CD14-positive monocyte (primary cell): ENCODE measurements around the gene DNAJC5. TPM values are rescaled to one million over a fixed set of nuclear protein-coding genes. Genes with fewer than 3 reads are reported as not detected.
A peak's percentile ranks its signal among the peaks of the same experiment; 100 is the strongest.

ENCODE experiments used
- DNase-seq, 3 donors: peaks; one replicate each; pipeline ENCODE4 v3.0.0-alpha.2; 2011 to 2022
- H2AFZ ChIP-seq: 2 replicates; pipeline ENCODE4 v1.6.0; 2012; ENCODE audit warnings: mild to moderate bottlenecking, low read depth, low read length, inconsistent platforms; ENCODE audit not compliant: insufficient read depth, poor library complexity, severe bottlenecking
- H3K27ac ChIP-seq, 2 donors: 1 replicate in 1 of 2; 2 replicates in 1 of 2; pipeline ENCODE4 v1.5.1; 2012 to 2013; ENCODE audit warnings: low read length in 2 of 2, control low read depth in 1 of 2, inconsistent platforms in 1 of 2, low read depth in 1 of 2, mild to moderate bottlenecking in 1 of 2
- H3K27me3 ChIP-seq, 2 donors: one replicate each; pipeline versions ENCODE4 v1.6.0 to v1.6.1; 2011 to 2013; ENCODE audit warnings: low read length in 2 of 2; ENCODE audit not compliant: control insufficient read depth in 2 of 2, insufficient read depth in 2 of 2
- H3K36me3 ChIP-seq, 2 donors: replicated peaks in 1 of 2; 1 replicate in 1 of 2; 2 replicates in 1 of 2; pipeline versions ENCODE4 v1.5.1 to v1.6.1; 2012 to 2013; ENCODE audit warnings: low read length in 2 of 2, control low read depth in 1 of 2, inconsistent platforms in 1 of 2, mild to moderate bottlenecking in 1 of 2; ENCODE audit not compliant: insufficient read depth in 2 of 2, control insufficient read depth in 1 of 2
- H3K4me1 ChIP-seq, 2 donors: 1 replicate in 1 of 2; 2 replicates in 1 of 2; pipeline versions ENCODE4 v1.5.1 to v1.6.1; 2012 to 2013; ENCODE audit warnings: low read length in 2 of 2, control low read depth in 1 of 2, inconsistent platforms in 1 of 2, mild to moderate bottlenecking in 1 of 2, moderate library complexity in 1 of 2; ENCODE audit not compliant: insufficient read depth in 2 of 2, control insufficient read depth in 1 of 2
- H3K4me2 ChIP-seq: replicated peaks from 2 replicates; pipeline ENCODE3; 2012; ENCODE audit warnings: low read length, moderate library complexity, mild to moderate bottlenecking; ENCODE audit not compliant: poor library complexity, severe bottlenecking; ENCODE audit errors: extremely low read depth
- H3K4me3 ChIP-seq, 3 experiments: fragments of 200-600 bp in 1 of 3; sonication (generic) in 1 of 3; replicated peaks in 1 of 3; 1 replicate in 2 of 3; 2 replicates in 1 of 3; pipeline ENCODE4 v1.5.1; 2011 to 2013; ENCODE audit warnings: low read length in 3 of 3, mild to moderate bottlenecking in 3 of 3, control low read depth in 2 of 3, low read depth in 2 of 3, inconsistent platforms in 1 of 3, moderate library complexity in 1 of 3
- H3K79me2 ChIP-seq: 2 replicates; pipeline ENCODE4 v1.6.0; 2012; ENCODE audit warnings: mild to moderate bottlenecking, control low read depth, inconsistent platforms, low read length, moderate library complexity; ENCODE audit not compliant: insufficient read depth
- H3K9ac ChIP-seq: 2 replicates; pipeline ENCODE4 v1.6.0; 2017; ENCODE audit warnings: low read length, mild to moderate bottlenecking; ENCODE audit not compliant: insufficient read depth, poor library complexity, severe bottlenecking
- H3K9me3 ChIP-seq, 2 donors: replicated peaks in 1 of 2; 1 replicate in 1 of 2; 2 replicates in 1 of 2; pipeline versions ENCODE4 v1.5.1 to v1.6.1; 2012 to 2013; ENCODE audit warnings: low read length in 2 of 2, control low read depth in 1 of 2; ENCODE audit not compliant: control insufficient read depth in 1 of 2, insufficient read depth in 1 of 2
- H4K20me1 ChIP-seq: 2 replicates; pipeline ENCODE4 v1.6.0; 2012; ENCODE audit warnings: mild to moderate bottlenecking, low read length, control low read depth, moderate library complexity; ENCODE audit not compliant: insufficient read depth
- H3K27ac Mint-ChIP-seq, 7 donors: one replicate each; pipeline ENCODE4 v1.8.0; 2020; ENCODE audit warnings: mild to moderate bottlenecking in 7 of 7, mixed read lengths in 7 of 7, moderate library complexity in 6 of 7, inconsistent platforms in 2 of 7
- H3K27me3 Mint-ChIP-seq, 3 donors: one replicate each; pipeline ENCODE4 v1.8.0; 2021 to 2022; ENCODE audit warnings: low read depth in 3 of 3, mild to moderate bottlenecking in 3 of 3, mixed read lengths in 3 of 3, moderate library complexity in 3 of 3, inconsistent platforms in 1 of 3
- H3K36me3 Mint-ChIP-seq, 2 donors: one replicate each; pipeline ENCODE4 v1.8.0; 2020; ENCODE audit warnings: mixed read lengths in 2 of 2, inconsistent platforms in 1 of 2, mild to moderate bottlenecking in 1 of 2
- H3K4me1 Mint-ChIP-seq: one replicate; pipeline ENCODE4 v1.8.0; 2020; ENCODE audit warnings: mild to moderate bottlenecking, mixed read lengths
- H3K4me3 Mint-ChIP-seq, 2 donors: one replicate each; pipeline ENCODE4 v1.8.0; 2020; ENCODE audit warnings: mild to moderate bottlenecking in 2 of 2, mixed read lengths in 2 of 2, moderate library complexity in 1 of 2
- H3K9me3 Mint-ChIP-seq, 7 donors: one replicate each; pipeline ENCODE4 v1.8.0; 2020 to 2022; ENCODE audit warnings: mixed read lengths in 7 of 7, mild to moderate bottlenecking in 6 of 7, moderate library complexity in 6 of 7, inconsistent platforms in 2 of 7
- WGBS: methylation state at CpG from one replicate; pipeline ENCODE4 v1.1.5; 2013; ENCODE audit warnings: missing lambda C conversion rate; ENCODE audit not compliant: insufficient coverage; 5-methylcytosine and 5-hydroxymethylcytosine counted together
- intact Hi-C, 2 donors: fragments of 100-400 bp; cut with micrococcal nuclease; formaldehyde crosslinking; loops; one replicate each; pipeline versions ENCODE4 v1.15.0 to v1.15.1; 2023
- polyA plus RNA-seq, 3 donors: library from polyadenylated mRNA; depleted of rRNA in 1 of 3; unstranded in 2 of 3; stranded (reverse) in 1 of 3; fragments of 300-500 nt in 2 of 3; fragments of >200 nt in 1 of 3; fragmentation: Illumina TruSeq in 2 of 3; gene quantifications; 1 replicate in 2 of 3; 2 replicates in 1 of 3; pipeline ENCODE4 v1.2.3, GENCODE V29; 2012 to 2021
- TF ChIP-seq, protein P1 (sequence below): fragments of 200-600 bp; IDR thresholded peaks from one replicate; pipeline ENCODE4 v1.8.0; 2022; ENCODE audit warnings: antibody characterized with exemption, mild to moderate bottlenecking

The DNAJC5 gene
- polyA plus RNA-seq, 3 donors: 5.9 to 44.4 (median 7.4) TPM

DNA sequence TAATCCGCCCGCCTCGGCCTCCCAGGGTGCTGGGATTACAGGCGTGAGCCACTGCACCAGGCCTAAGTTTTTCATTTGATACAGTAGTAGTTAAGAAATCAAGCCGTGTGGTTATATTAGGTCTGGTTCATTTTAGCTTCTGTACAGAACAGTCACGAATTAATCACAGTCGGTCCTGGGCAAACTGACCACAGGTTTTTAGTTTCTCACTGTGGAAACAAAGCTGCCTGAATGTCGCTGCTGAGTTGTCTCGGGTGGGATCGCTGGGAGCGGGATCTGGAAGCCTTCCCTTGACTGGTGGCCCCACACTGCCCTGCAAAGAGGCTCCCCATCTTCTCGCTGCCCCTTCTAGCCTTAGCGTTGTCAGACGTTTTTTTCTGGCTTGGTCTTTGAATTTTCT, 42.7 kb downstream of the DNAJC5 start:
- Mint-ChIP-seq H3K27me3 (no peaks in the 10 kb centered on the region), H3K27ac (peak overlapping the region in 1 of 7 donors; percentile 42), H3K36me3 (peaks cover 33 to 66% of the 10 kb centered on the region in 2 donors), H3K4me3 (no peak overlapping the region), H3K4me1 (peaks cover 30% of the 10 kb centered on the region), H3K9me3 (peaks cover 0 to 3% (median 0%) of the 10 kb centered on the region in 7 donors)
- H3K79me2 ChIP-seq: peaks cover 81% of the 10 kb centered on the region
- H3K4me2 ChIP-seq: no peak overlapping the region
- peaks cover 25 to 32% of the 10 kb centered on the region in 2 donors for H3K4me1 ChIP-seq
- no peaks in the 10 kb centered on the region for H3K9me3 ChIP-seq
- no peak overlapping the region for H3K4me3 ChIP-seq
- TF ChIP-seq, protein P1, sequence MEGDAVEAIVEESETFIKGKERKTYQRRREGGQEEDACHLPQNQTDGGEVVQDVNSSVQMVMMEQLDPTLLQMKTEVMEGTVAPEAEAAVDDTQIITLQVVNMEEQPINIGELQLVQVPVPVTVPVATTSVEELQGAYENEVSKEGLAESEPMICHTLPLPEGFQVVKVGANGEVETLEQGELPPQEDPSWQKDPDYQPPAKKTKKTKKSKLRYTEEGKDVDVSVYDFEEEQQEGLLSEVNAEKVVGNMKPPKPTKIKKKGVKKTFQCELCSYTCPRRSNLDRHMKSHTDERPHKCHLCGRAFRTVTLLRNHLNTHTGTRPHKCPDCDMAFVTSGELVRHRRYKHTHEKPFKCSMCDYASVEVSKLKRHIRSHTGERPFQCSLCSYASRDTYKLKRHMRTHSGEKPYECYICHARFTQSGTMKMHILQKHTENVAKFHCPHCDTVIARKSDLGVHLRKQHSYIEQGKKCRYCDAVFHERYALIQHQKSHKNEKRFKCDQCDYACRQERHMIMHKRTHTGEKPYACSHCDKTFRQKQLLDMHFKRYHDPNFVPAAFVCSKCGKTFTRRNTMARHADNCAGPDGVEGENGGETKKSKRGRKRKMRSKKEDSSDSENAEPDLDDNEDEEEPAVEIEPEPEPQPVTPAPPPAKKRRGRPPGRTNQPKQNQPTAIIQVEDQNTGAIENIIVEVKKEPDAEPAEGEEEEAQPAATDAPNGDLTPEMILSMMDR: no peak
- intact Hi-C loops: no loop called here
- H3K27ac ChIP-seq: no peak overlapping the region
- peaks cover 99% of the 10 kb centered on the region for H4K20me1 ChIP-seq
- no peak for DNase-seq
- 94% methylated on average over 11 of the region's 14 CpGs for WGBS
- H3K27me3 ChIP-seq: no peaks in the 10 kb centered on the region
- H2AFZ ChIP-seq: no peak overlapping the region
- no peak overlapping the region for H3K9ac ChIP-seq
- peaks cover 51 to 72% of the 10 kb centered on the region in 2 donors for H3K36me3 ChIP-seq

DNA sequence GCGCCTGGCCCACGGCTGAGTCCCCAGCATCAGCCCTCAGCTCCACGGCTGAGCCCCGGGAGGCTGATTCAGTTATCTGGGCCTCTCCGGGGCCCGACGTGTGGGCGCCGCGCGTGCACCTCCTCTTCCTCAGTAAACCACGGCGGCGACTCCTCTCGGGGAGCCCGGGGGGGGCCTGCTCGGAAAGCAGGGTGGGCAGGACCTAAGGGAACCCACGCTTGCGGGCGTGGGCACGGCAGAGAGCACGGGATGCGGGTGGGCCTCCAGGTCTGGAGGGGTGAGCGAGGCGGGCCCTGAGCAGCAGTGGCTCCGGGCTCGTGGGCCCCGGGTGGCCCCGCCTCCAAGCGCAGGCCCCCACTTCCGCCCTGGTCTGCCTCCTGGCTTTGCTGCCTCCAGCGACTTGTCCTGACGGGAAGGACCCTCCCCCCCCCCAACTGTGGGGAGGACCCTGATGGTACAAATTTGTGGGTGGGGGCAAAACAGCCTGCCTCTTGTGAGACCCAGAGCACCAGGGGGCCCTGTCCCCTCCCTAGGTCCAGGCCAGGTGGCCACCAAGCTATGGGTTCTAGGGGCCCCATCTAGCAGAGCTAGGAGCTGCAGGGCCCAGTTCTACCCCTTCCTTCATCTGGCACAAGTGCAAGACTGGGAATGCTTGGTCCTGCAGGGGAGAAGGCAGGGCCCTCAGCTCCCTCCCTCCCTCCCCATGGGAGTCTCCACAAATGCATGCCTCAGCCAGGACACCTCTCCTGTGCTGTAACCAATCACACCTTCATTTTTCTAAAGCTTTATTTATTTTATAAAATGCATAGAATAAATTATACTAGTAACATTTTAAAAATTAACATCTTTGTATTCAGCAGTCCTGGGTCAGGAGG, 44.4 kb downstream of the DNAJC5 start:
- Histone ChIP-seq H3K9me3 (no peaks in the 10 kb centered on the region), H3K9ac (no peak overlapping the region), H3K27ac (peak overlapping the region in 1 of 2 donors; percentile 41), H2AFZ (no peak overlapping the region), H4K20me1 (peaks cover 99% of the 10 kb centered on the region), H3K4me1 (peaks cover 30 to 39% of the 10 kb centered on the region in 2 donors), H3K36me3 (peaks cover 47 to 71% of the 10 kb centered on the region in 2 donors), H3K4me3 (no peak overlapping the region), H3K4me2 (no peak overlapping the region), H3K27me3 (no peaks in the 10 kb centered on the region), H3K79me2 (peaks cover 77% of the 10 kb centered on the region)
- DNase-seq: no peak
- 68% methylated on average over 20 of the region's 33 CpGs for WGBS
- H3K9me3 Mint-ChIP-seq: peaks cover 0 to 3% (median 0%) of the 10 kb centered on the region in 7 donors
- intact Hi-C loops: no loop called here
- no peaks in the 10 kb centered on the region for H3K27me3 Mint-ChIP-seq
- TF ChIP-seq, protein P1: no peak
- peaks cover 32% of the 10 kb centered on the region for H3K4me1 Mint-ChIP-seq
- H3K4me3 Mint-ChIP-seq: no peak overlapping the region
- peak overlapping the region in 2 of 7 donors; percentile 42 to 49 for H3K27ac Mint-ChIP-seq
- H3K36me3 Mint-ChIP-seq: peaks cover 32 to 57% of the 10 kb centered on the region in 2 donors
